Trophoblast cell (in vitro differentiated cells and primary cell): ENCODE measurements around the gene DUT.

Experiments used
- DNase-seq, 2 donors: peaks; one replicate each; pipeline ENCODE4 v3.0.0-alpha.2; 2016
- H2AFZ ChIP-seq: 2 replicates; pipeline ENCODE4 v1.6.1; 2013; ENCODE audit warnings: low read length, moderate library complexity, mild to moderate bottlenecking; ENCODE audit not compliant: insufficient read depth, poor library complexity
- H2AK5ac ChIP-seq: 2 replicates; pipeline ENCODE4 v1.6.1; 2013; ENCODE audit warnings: mild to moderate bottlenecking, low read length
- H2BK120ac ChIP-seq: 2 replicates; pipeline ENCODE4 v1.6.1; 2013; ENCODE audit warnings: low read length, mild to moderate bottlenecking, moderate library complexity; ENCODE audit not compliant: insufficient read depth, poor library complexity
- H2BK12ac ChIP-seq: 2 replicates; pipeline ENCODE4 v1.6.1; 2013; ENCODE audit warnings: mild to moderate bottlenecking, low read length, moderate library complexity
- H2BK5ac ChIP-seq: 2 replicates; pipeline ENCODE4 v1.6.1; 2013; ENCODE audit warnings: low read length, low read depth, moderate library complexity, mild to moderate bottlenecking; ENCODE audit not compliant: poor library complexity
- H3K14ac ChIP-seq: 2 replicates; pipeline ENCODE4 v1.6.1; 2013; ENCODE audit warnings: mild to moderate bottlenecking, low read length
- H3K18ac ChIP-seq: 2 replicates; pipeline ENCODE4 v1.6.1; 2013; ENCODE audit warnings: mild to moderate bottlenecking, low read length
- H3K23ac ChIP-seq: 2 replicates; pipeline ENCODE4 v1.6.1; 2013; ENCODE audit warnings: low read length
- H3K27ac ChIP-seq: 2 replicates; pipeline ENCODE4 v1.5.1; 2013; ENCODE audit warnings: low read depth, mild to moderate bottlenecking, inconsistent platforms, low read length, moderate library complexity
- H3K27me3 ChIP-seq: 2 replicates; pipeline ENCODE4 v1.6.1; 2013; ENCODE audit warnings: inconsistent platforms, mild to moderate bottlenecking, low read length, moderate library complexity; ENCODE audit not compliant: insufficient read depth
- H3K36me3 ChIP-seq, 2 experiments: 1 replicate in 1 of 2; 2 replicates in 1 of 2; pipeline ENCODE4 v1.6.1; 2013; ENCODE audit warnings: low read length in 2 of 2, mild to moderate bottlenecking in 2 of 2, moderate library complexity in 1 of 2; ENCODE audit not compliant: insufficient read depth in 2 of 2, control insufficient read depth in 1 of 2
- H3K4ac ChIP-seq: 2 replicates; pipeline ENCODE4 v1.6.1; 2013; ENCODE audit warnings: low read depth, mild to moderate bottlenecking, low read length, moderate library complexity
- H3K4me1 ChIP-seq, 2 experiments: 1 replicate in 1 of 2; 2 replicates in 1 of 2; pipeline ENCODE4 v1.6.1; 2013; ENCODE audit warnings: low read length in 2 of 2, mild to moderate bottlenecking in 2 of 2, moderate library complexity in 1 of 2; ENCODE audit not compliant: insufficient read depth in 2 of 2, control insufficient read depth in 1 of 2
- H3K4me2 ChIP-seq: 2 replicates; pipeline ENCODE4 v1.6.1; 2013; ENCODE audit warnings: inconsistent platforms, mild to moderate bottlenecking, low read length, moderate library complexity
- H3K4me3 ChIP-seq: 2 replicates; pipeline ENCODE4 v1.5.1; 2013; ENCODE audit warnings: mild to moderate bottlenecking, low read depth, low read length, inconsistent platforms
- H3K79me1 ChIP-seq: one replicate; pipeline ENCODE4 v1.6.1; 2013; ENCODE audit warnings: low read length
- H3K79me2 ChIP-seq: 2 replicates; pipeline ENCODE4 v1.6.1; 2013; ENCODE audit warnings: low read length, mild to moderate bottlenecking; ENCODE audit not compliant: control insufficient read depth, insufficient read depth, poor library complexity
- H3K9ac ChIP-seq: 2 replicates; pipeline ENCODE4 v1.6.1; 2013; ENCODE audit warnings: mild to moderate bottlenecking, low read length
- H3K9me3 ChIP-seq: 2 replicates; pipeline ENCODE4 v1.6.1; 2013; ENCODE audit warnings: low read depth, mild to moderate bottlenecking, control low read depth, inconsistent platforms, low read length; ENCODE audit not compliant: insufficient read depth
- H4K12ac ChIP-seq: 2 replicates; pipeline ENCODE4 v1.6.1; 2013; ENCODE audit warnings: low read depth, mild to moderate bottlenecking, low read length, moderate library complexity
- H4K8ac ChIP-seq: 2 replicates; pipeline ENCODE4 v1.6.1; 2013; ENCODE audit warnings: low read depth, mild to moderate bottlenecking, low read length, moderate library complexity
- H4K91ac ChIP-seq: one replicate; pipeline ENCODE4 v1.6.1; 2013; ENCODE audit warnings: low read depth, mild to moderate bottlenecking, low read length, moderate library complexity
- WGBS: extraction: QIAGEN DNeasy Blood & Tissue Kit; methylation state at CpG from one replicate; pipeline ENCODE4 v1.1.7; 2013; ENCODE audit warnings: missing lambda C conversion rate; ENCODE audit not compliant: insufficient read length, insufficient coverage; ENCODE audit errors: extremely low coverage; 5-methylcytosine and 5-hydroxymethylcytosine counted together

Gene DUT

DNA sequence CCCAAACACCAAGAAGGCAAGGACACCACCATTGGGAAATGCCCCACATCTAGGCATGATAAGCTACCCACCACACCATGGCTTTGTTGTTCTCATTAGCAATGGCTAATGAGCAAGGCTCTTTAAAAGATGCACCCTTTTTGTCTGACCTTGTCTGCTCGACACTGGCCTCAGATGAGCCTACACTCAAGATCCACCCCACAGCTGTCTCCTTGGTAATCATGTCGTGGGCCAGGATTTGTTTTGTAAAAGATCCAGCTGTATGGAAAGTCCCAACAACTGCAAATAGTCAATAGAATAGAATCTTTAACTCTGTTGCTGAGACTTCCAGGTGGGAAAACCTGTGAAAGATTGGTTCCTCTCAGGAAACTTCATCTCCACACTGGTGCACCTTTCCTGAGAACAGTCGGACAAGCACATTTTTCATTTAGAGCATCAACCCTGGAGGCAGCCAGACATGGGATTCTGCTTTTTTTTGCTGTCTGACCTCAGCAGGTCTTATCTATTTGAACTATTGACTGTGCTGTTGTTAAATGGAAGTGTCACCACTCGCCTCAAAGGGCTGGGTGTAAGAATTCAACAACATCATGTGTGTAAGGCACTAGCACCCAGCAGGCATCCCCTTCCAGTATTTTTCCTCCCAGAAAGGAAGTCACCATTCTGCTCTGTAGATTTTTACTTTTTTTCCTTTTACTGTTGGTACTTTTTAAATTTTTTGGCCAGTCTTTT, 35.5 kb downstream of the DUT start:
- Histone ChIP-seq H3K18ac (no peak overlapping the region), H2BK5ac (no peak overlapping the region), H3K9me3 (no peaks in the 10 kb centered on the region), H2AK5ac (no peak overlapping the region), H3K36me3 (no peaks in the 10 kb centered on the region), H3K27me3 (no peaks in the 10 kb centered on the region), H3K4me3 (no peak overlapping the region), H2AFZ (no peak overlapping the region), H4K91ac (no peak overlapping the region), H4K8ac (no peak overlapping the region), H3K79me1 (no peaks in the 10 kb centered on the region), H3K79me2 (no peaks in the 10 kb centered on the region), H3K27ac (no peak overlapping the region), H3K4ac (no peak overlapping the region), H3K14ac (no peak overlapping the region), H3K4me1 (no peaks in the 10 kb centered on the region), H3K23ac (no peak overlapping the region), H4K12ac (no peak overlapping the region), H2BK12ac (no peak overlapping the region), H3K9ac (no peak overlapping the region), H3K4me2 (no peak overlapping the region), H2BK120ac (no peak overlapping the region)
- no CpG with 5 or more reads among the region's 4 CpGs for WGBS
- DNase-seq = no peak

DNA sequence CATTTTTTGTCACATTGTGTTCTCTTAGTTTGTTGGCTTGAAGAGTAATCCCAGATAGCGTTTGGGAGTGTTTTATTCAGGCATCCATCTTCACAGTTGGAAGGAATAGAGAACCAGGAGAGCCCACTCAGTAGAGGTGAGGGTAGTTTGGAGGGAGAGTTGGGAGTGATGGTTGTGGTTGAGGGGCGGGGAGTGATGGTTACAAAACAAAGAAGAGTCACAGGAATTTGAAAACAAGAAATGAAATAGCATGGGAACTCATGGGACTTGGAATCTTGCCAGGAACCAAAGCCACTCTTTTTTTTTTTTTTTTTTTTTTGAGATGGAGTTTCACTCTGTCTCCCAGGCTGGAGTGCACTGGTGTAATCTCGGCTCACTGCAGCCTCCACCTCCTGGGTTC, 36.3 kb downstream of the DUT start:
- no peak overlapping the region for H2AFZ ChIP-seq
- no peaks in the 10 kb centered on the region for H3K79me1 ChIP-seq
- H4K91ac ChIP-seq = no peak overlapping the region
- H2BK5ac ChIP-seq = no peak overlapping the region
- H3K27ac ChIP-seq = no peak overlapping the region
- WGBS = no CpG with 5 or more reads among the region's 3 CpGs
- H3K4ac ChIP-seq = no peak overlapping the region
- H3K79me2 ChIP-seq = no peaks in the 10 kb centered on the region
- no peak for DNase-seq
- H3K9ac ChIP-seq = no peak overlapping the region
- no peaks in the 10 kb centered on the region for H3K4me1 ChIP-seq
- H3K4me2 ChIP-seq = no peak overlapping the region
- H2BK12ac ChIP-seq = no peak overlapping the region
- no peak overlapping the region for H3K18ac ChIP-seq
- no peak overlapping the region for H3K23ac ChIP-seq
- no peaks in the 10 kb centered on the region for H3K36me3 ChIP-seq
- no peak overlapping the region for H3K14ac ChIP-seq
- no peak overlapping the region for H4K12ac ChIP-seq
- H4K8ac ChIP-seq = no peak overlapping the region
- H3K27me3 ChIP-seq = no peaks in the 10 kb centered on the region
- H3K9me3 ChIP-seq = no peaks in the 10 kb centered on the region
- no peak overlapping the region for H3K4me3 ChIP-seq
- H2AK5ac ChIP-seq = no peak overlapping the region
- no peak overlapping the region for H2BK120ac ChIP-seq

DNA sequence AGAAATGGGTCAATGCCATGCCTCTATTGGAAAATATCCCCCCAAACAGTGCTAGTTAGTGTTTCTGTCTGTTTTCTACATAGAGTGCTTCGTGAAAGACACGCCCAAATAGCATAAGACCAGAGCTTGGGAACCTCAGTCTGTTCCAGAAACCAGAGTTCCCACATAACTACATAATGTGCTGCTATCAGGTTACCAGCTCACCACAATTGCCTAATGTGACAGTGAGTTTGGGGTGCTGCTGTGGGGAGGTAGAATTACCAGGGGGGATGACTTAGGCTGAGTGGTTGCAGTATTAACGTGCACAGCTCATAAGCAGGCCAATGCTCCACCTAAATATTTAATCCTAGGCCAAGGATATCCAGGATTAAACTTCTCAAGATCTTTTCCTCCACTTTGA, 39.2 kb downstream of the DUT start:
- Histone ChIP-seq H3K9ac (no peak overlapping the region), H3K4me1 (no peaks in the 10 kb centered on the region), H3K36me3 (no peaks in the 10 kb centered on the region), H4K8ac (no peak overlapping the region), H3K27ac (no peak overlapping the region), H3K79me1 (no peaks in the 10 kb centered on the region), H2AK5ac (no peak overlapping the region), H4K91ac (no peak overlapping the region), H3K4me2 (no peak overlapping the region), H2AFZ (no peak overlapping the region), H3K14ac (no peak overlapping the region), H3K4me3 (no peak overlapping the region), H2BK120ac (no peak overlapping the region), H3K18ac (no peak overlapping the region), H3K23ac (no peak overlapping the region), H4K12ac (no peak overlapping the region), H3K9me3 (no peaks in the 10 kb centered on the region), H2BK12ac (no peak overlapping the region), H3K4ac (no peak overlapping the region), H3K27me3 (no peaks in the 10 kb centered on the region), H2BK5ac (no peak overlapping the region), H3K79me2 (no peaks in the 10 kb centered on the region)
- DNase-seq = no peak
- no CpG with 5 or more reads among the region's 3 CpGs for WGBS

DNA sequence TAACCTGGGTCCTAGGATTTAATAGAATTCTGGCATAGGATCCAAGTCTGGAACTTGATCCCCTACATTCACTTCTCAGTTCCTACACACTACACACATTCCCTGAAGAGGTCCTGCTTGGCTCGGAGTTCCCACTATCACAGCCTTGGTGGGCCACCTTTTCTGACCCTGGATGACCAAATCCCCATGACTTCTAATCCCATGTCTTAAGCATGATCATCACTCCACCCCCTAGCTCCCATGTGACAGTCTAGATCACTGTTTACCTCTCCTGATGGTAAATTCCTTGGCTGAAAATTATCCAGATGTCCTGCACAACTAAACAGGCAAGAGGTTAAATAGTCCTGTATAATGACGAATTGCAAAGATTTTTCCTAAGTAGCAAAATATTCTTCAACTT, 40.3 kb downstream of the DUT start:
- no peak overlapping the region for H3K4me2 ChIP-seq
- no peaks in the 10 kb centered on the region for H3K79me2 ChIP-seq
- no peak overlapping the region for H3K14ac ChIP-seq
- WGBS = no CpG with 5 or more reads among the region's 2 CpGs
- no peaks in the 10 kb centered on the region for H3K36me3 ChIP-seq
- H3K18ac ChIP-seq = no peak overlapping the region
- H3K9ac ChIP-seq = no peak overlapping the region
- no peaks in the 10 kb centered on the region for H3K9me3 ChIP-seq
- H2BK12ac ChIP-seq = no peak overlapping the region
- H4K8ac ChIP-seq = no peak overlapping the region
- H3K27ac ChIP-seq = no peak overlapping the region
- no peaks in the 10 kb centered on the region for H3K79me1 ChIP-seq
- H2AFZ ChIP-seq = no peak overlapping the region
- H3K4me3 ChIP-seq = no peak overlapping the region
- H3K23ac ChIP-seq = no peak overlapping the region
- no peak overlapping the region for H2AK5ac ChIP-seq
- no peaks in the 10 kb centered on the region for H3K4me1 ChIP-seq
- H2BK120ac ChIP-seq = no peak overlapping the region
- H3K27me3 ChIP-seq = no peaks in the 10 kb centered on the region
- no peak for DNase-seq
- H3K4ac ChIP-seq = no peak overlapping the region
- H2BK5ac ChIP-seq = no peak overlapping the region
- H4K12ac ChIP-seq = no peak overlapping the region
- H4K91ac ChIP-seq = no peak overlapping the region
